WI38 (cell line): Measurements from ENCODE around the gene CPA3.

Source experiments
- H3K4me3 ChIP-seq: 2 replicates; pipeline ENCODE4 v1.5.1; 2011; ENCODE audit warnings: low read depth, mild to moderate bottlenecking, control low read depth, low read length
- CTCF ChIP-seq: IDR thresholded peaks from 2 replicates; pipeline ENCODE4 v1.5.1; 2012; ENCODE audit warnings: low read depth, mild to moderate bottlenecking, control low read depth, low read length

Gene CPA3

GRCh38 chr3:148911592-148911991 is 46.5 kb downstream of the CPA3 start:
- H3K4me3 ChIP-seq = no peak overlapping the region
- TF ChIP-seq CTCF = no peak

- no peak overlapping the region for H3K4me3 ChIP-seq
- no peak for TF ChIP-seq CTCF
Measured at GRCh38 chr3:148914936-148915690, 50.0 kb downstream of the CPA3 start.

- no peak overlapping the region for H3K4me3 ChIP-seq
- TF ChIP-seq CTCF = no peak
Measured at GRCh38 chr3:148916132-148916531, 51.0 kb downstream of the CPA3 start.

GRCh38 chr3:148922467-148922866 is 57.4 kb downstream of the CPA3 start:
- no peak overlapping the region for H3K4me3 ChIP-seq
- no peak for TF ChIP-seq CTCF

GRCh38 chr3:148923592-148923991 is 58.5 kb downstream of the CPA3 start:
- no peak for TF ChIP-seq CTCF
- no peak overlapping the region for H3K4me3 ChIP-seq

- TF ChIP-seq CTCF = no peak
- H3K4me3 ChIP-seq = no peak overlapping the region
Measured at GRCh38 chr3:148924562-148924961, 59.5 kb downstream of the CPA3 start.

- no peak overlapping the region for H3K4me3 ChIP-seq
- no peak for TF ChIP-seq CTCF
Measured at GRCh38 chr3:148925845-148926244, 60.7 kb downstream of the CPA3 start.
